Measurements from ENCODE around the gene SRRT.

SRRT gene, protein sequence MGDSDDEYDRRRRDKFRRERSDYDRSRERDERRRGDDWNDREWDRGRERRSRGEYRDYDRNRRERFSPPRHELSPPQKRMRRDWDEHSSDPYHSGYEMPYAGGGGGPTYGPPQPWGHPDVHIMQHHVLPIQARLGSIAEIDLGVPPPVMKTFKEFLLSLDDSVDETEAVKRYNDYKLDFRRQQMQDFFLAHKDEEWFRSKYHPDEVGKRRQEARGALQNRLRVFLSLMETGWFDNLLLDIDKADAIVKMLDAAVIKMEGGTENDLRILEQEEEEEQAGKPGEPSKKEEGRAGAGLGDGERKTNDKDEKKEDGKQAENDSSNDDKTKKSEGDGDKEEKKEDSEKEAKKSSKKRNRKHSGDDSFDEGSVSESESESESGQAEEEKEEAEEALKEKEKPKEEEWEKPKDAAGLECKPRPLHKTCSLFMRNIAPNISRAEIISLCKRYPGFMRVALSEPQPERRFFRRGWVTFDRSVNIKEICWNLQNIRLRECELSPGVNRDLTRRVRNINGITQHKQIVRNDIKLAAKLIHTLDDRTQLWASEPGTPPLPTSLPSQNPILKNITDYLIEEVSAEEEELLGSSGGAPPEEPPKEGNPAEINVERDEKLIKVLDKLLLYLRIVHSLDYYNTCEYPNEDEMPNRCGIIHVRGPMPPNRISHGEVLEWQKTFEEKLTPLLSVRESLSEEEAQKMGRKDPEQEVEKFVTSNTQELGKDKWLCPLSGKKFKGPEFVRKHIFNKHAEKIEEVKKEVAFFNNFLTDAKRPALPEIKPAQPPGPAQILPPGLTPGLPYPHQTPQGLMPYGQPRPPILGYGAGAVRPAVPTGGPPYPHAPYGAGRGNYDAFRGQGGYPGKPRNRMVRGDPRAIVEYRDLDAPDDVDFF

DNA sequence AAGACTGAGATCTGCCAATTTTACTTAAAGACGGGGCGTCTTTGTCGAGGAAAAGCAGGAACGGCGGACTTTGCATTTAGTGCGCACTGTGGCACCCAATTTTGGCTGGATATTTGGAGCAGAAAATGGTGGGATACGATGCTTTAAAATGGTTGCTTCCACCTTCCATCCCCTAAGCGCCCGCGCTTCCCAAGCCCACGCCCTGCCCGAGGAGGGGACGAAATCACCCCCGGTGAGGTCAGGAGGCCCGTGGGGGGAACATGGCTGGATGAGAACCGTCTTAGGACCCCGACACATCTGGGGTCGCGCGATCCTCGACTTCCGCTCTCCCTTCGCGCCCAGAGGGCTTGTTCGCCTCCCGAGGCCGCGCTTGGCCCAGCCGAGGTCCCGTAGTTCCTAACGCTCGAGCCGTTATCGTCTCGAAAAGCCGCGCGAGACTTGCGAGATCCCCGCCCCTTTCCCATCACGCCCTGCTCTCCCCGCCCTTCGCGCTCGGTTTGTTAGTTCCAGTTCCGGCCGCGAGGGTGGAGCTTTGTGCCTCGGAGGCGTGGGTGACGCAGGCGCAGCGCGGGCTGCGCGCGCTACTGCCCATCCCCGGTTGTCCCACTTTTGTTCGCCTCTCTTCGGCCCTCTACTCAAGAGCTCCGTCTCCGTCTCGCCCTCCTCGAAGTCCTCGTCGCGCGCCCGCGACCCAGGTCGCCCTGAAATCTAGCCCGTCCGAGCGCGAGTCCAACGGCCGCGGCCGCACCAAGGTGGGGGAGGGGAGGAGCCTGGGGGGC lies at the start of gene SRRT:
SRRT (plus strand) TSS at position 527 of the 779 bp plus-strand sequence. CDS start 488 bp downstream, outside the sequence.
- DNase-seq = peak; percentile 88

DNA sequence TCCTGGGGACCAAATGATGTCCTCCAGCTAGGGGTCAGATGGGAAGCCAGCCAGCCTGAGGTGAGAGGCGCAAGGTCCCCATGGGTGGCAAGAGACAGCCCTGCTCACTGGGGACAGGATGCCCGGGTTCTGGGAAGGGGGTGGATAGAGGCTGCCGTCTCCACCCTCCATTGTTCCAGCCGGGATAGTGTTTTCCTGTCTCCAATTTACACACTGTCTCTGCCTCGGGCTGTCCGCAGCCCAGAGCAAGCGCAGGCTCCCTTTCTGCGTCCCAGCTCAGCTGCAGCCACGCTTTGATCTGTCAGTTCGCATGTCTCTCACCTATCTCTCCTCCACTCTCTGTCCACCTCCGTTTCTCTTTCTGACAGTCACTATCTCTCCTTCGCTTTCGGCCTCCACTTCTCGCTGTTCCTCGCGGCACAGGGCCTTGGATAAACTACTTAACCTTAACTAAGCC lies 49.7 kb upstream of the SRRT start:
- no peak for DNase-seq

DNA sequence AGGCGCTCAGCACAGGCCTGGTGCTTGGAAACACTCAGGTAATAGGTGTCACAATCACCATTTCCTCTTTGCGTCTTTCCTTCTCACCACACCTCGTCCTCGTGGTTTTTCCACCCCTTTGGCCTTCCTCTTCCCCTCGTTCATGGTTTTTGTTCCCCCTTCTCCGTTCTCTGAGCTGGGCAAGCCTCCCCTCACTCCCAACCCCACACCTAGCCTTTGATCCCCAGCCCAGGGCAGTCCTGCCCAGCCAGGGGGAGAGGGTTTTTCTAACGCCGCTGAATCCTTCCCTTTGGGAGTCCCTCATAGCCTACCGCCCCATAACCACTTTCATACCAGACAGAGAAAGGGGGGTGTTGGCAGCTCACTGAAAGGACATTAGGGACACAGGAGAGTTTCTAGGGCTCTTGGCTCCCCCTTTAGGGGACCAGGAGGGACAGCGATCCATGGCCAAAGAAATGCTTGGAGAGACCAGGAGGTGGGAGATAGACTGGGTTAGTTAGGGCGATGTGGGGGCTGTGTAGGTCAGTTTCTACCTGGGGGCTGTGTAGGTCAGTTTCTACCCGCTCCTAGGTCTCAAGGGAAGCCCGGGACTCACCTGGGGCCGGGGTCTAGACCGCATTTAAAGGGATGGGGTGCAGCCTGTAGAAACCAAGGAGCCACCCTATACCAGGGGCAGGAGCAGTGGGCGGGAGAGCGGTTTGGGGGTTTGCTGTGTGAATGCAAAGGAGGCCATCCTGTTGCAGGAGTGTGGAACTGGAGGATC lies 49.0 kb upstream of the SRRT start:
- DNase-seq = no peak

DNA sequence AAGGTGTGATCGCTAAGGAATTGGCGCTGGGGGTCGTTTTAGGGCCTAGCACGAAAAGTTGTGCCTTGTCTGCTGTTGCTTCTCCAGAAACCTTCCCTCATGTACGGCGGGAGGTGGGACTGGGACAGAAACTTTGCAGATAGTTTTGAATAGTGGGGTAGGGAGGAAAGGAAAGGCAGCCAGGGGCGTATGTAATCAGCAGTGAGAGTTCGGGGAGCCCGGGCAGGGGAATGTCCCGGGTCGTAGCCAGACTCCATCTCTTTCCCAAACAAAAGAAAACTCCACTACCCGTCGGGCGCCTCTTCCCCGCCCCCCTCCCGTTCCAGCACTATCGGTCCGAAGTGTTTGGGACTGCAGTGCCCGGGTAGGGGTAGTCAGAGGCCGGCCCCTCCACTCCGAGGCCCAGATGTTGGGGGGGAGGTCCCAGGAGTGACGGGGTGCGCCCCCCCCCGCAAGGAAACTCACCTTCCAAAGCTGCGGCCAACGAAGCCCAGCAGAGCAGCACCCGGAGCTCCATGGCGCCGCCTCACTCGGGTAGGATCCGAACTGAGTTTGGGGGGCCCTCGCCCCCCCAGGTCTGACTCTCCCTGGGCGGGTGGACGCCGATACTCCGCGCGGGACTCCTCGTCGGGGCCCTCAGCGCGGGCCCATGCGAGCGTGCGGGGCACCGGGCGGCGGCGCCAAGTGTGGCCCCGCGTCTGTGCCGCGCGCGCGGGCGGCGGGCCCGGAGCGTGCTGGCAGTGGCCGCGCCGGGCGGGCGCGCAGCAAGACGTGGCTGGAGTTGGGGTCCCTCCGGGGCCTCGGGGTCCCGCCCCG lies 48.2 kb upstream of the SRRT start:
- no peak for DNase-seq

DNA sequence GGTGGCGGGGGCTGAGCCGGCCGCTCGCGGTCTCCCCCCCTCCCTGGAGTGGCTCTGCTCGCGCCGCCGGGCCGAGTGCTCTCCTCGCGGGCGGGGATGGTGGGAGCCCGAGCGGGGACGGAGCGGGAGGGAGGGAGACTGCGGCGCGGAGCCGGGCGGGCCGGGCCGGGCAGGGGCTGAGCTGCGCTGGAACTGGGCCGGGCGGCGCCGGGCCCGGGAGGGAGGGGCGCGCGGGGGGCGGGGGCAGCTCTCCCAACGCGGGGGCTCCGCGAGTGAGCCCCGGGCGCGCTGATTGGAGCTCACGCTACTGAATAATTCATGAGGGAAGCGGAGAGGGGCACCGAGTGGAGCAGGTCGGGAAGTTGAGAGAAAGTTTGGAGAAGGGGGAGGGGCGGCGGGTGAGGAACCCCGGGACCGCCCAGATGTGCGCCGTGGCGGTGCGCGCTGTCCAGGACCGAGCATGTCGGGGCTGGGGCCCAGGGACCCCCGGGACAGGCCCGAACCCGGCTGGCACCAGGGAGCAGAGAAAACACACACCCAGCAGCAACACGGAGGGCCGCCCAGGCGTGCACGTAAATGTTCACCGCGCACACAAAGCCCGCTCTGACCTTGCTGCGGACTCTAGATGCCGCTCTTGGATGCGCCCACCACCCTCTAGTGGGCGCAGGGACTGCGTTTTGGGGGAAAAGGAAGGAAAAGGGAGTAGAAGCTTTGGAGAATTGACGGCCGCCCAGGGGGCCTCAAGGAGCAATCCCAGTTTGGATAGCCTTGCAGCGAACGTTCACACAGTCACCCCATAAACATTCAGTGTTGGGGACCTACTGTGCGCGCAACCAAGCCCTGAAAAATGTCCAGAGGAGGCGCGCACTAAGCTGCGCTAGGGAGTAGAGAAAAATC lies 47.3 kb upstream of the SRRT start, which contains the start of gene EPHB4:
EPHB4 (minus strand) TSS at position 194 of the 897 bp plus-strand sequence. CDS start 493 bp downstream, outside the sequence.
- DNase-seq = peak; percentile 57

DNA sequence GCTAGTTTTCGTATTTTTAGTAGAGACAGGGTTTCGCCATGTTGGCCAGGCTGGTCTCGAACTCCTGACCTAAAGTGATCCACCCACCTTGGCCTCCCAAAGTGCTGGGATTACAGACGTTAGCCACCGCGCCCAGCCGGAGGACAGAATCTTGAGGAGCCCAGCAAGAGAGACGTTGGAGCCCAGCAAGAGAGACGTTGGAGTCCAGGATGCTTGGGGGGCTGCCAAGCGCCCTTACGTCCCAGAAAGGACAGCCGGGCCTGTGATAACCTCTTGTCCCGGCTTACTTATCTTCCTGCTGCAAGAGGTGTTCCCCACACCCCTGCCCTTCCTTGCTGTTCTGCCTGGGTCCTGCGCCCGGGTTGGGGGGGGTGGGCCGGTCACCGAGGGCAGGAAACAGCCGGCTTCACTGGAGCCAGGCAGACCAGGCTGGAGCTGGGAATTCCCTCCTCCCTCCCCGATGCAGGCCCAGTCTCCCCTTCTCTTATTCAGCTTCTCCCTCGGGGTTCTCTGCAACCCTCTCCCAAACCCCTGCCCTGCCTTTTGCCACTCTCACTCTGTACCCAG lies 45.7 kb upstream of the SRRT start:
- no peak for DNase-seq

DNA sequence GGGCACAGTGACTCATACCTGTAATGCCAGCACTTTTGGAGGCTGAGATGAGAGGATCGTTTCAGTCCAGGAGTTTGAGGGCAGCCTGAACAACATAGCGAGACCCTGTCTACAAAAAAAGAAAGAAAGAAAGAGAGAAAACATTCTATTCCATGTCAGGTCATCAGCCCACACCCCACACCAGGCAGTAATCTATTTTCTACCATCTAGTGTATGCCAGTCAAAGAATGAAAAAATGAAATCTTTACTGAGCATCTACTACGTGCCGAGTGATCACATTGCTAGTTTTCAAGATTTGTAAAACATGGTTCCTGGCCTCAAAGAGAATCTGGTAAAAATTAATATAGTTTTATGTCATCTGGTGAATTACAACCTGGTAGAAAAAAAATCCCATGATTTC lies 44.5 kb upstream of the SRRT start:
- no peak for DNase-seq

DNA sequence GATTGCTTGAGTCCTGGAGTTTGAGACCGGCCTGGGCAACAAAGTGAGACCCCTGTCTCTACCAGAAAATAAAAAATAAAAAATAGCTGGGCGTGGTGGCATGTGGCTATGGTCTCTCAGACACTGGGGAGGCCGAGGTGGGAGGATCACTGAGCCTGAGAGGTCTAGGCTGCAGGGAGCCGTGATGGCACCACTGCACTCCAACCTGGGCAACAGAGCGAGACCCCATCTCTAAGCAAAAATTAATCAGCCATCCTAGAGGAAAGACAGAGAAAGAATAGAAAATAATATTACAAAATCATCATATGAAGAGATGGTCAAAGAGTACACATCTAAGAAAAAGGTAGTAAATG lies 42.6 kb upstream of the SRRT start:
- no peak for DNase-seq

DNA sequence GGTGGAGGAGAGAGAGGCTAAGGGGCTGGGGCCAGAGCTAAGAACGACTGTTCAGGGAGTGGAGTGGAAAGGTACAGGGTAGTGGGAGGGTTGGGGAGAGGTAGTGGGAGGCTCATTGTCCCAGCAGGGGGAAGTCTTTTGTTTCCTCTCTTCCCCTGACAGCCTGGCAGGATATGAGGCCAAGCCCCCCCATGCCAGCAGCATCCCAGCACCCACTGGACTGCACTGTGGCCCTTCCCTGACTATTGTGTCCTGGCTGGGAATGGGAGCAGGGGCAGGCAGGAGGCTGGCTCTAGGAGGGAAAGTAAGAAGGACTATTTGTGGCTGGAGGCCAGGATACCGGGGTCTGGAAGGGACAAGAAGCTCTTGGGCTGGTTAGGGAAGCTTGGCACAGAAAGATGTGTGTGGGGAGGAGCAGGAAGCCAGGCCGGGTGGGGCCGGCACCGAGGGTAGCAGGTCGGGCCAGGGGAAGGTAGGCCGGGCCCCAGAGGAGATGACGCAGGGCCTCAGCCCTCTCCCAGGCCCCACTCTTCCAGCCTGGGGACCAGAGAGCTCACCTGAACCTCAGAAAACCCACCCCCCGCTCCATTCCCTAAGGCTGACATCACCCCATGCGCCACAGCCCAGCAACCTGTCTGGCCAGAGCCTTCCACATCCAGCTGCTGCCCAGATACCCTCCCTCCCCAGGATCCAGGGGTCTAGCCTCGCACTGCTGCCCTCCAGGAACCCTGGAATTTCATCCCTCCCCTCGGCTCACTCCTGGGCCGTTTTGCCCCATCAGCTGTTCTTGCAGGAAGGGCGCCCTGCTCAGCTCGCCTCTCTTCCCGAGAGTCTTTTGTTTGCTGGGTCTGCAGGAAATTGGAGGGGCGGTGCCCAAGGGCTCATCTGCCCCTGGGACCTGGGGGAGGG lies 38.7 kb upstream of the SRRT start:
- DNase-seq = no peak

DNA sequence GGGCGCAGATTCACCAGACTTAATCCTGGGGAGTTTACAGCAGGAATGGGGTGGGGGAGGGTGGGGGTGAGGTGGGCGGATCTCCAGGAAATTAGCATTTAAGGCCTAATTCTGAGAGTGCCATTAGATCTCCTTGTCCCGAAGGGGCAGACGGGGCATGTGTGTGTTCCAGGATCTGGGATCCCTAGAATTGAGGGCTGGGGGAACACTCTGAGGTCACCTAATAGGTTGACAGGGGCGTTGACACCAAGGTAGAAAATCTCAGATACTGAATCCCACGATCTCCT lies 38.1 kb upstream of the SRRT start:
- DNase-seq = no peak

DNA sequence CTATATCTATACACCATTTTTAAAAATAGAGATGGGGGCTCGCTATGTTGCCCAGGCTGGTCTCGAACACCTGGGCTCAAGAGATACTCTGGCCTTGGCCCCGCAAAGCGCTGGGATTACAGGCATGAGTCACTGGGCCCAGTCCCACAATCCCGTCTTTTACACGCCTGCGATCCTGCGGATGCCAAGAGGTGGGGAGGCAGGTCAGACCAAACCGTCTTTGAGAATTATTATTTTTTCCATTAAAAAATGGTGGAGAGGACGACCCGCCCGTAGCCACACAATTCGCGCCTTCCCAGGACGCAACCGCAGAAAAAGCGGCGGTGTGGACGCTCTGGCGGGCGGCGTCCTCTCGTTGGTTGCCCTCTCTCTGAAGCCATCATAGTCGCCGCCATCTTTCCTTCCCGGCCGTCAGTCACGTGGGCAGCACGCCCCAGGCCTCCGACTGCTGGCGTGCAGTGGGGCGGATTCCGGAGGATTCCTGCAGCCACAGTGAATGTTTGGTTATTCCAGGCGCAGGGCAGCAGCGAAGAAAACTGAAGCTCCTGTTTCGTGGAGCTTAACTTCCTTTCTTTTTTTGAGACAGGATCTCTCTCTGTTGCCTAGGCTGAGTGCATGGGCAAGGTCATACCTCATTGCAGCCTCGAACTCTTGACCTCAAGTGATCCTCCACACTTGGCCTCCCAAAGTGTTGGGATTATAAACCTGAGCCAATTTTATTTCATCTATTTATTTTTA lies 37.6 kb upstream of the SRRT start:
- peak; percentile 62 for DNase-seq

DNA sequence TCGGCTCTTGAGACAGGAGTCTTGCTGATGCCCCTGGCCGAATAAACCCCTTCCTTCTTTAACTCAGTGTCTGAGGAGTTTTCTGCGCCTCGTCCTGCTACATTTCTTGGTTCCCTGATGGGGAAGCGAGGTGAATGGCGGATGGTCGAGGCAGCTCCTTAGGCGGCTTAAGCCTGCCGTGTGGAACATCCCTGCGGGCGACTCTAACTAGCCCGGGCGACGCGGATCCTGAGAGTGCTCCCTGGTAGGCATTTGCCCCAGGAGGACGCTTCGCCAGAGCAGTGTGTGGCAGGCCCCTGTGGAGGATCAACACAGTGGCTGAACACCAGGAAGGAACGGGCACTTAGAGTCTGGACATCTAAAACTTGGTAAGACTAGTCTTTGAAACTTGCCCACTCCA lies 35.5 kb upstream of the SRRT start:
- DNase-seq = no peak

DNA sequence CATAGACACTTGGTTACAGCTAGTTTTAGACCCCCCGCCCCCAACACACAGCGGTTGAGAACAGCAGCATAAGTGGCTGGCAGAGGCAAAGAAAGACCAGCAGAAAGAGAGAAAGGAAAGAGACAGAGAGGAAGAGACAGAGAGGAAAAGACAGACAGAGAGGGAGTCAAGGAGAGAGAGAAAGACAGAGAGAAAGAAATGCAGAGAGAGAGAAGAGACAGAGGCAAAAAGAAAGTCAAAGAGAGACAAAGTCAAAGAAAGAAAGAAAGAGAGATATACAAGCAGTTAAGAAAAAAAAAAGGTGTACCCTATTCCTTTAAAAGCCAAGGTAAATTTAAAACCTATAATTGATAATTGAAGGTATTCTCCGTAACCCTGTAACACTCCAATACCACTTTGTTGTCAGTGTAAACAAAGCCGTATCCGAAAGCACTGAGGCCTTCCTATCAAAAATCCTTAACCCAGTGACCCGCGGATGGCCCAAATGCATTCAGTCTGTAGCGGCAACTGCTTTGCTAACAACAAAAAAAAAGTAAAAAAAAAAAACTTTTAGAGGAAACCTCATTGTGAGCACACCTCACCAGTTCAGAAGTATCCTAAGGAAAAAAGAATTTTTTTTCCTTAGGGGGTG lies 34.3 kb upstream of the SRRT start:
- no peak for DNase-seq

DNA sequence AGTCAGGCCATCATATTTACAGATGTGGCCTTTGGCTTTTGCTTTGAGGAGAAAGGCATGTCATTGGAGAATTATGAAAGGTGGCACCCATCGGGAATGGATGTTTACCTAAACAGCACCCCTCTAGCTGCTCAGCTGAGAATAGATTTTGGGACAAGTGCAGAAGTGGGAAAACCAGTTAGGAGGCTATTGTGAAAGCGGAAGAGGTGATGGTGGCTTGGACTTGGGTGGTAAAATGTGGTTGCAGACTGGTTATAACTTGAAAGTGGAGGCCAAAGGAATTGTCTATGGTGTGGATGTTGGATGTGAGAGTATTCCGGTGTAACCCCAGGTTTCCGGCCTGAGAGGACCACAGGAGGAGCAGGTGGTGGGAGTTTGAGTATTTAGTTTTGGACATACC lies 27.5 kb upstream of the SRRT start:
- no peak for DNase-seq

DNA sequence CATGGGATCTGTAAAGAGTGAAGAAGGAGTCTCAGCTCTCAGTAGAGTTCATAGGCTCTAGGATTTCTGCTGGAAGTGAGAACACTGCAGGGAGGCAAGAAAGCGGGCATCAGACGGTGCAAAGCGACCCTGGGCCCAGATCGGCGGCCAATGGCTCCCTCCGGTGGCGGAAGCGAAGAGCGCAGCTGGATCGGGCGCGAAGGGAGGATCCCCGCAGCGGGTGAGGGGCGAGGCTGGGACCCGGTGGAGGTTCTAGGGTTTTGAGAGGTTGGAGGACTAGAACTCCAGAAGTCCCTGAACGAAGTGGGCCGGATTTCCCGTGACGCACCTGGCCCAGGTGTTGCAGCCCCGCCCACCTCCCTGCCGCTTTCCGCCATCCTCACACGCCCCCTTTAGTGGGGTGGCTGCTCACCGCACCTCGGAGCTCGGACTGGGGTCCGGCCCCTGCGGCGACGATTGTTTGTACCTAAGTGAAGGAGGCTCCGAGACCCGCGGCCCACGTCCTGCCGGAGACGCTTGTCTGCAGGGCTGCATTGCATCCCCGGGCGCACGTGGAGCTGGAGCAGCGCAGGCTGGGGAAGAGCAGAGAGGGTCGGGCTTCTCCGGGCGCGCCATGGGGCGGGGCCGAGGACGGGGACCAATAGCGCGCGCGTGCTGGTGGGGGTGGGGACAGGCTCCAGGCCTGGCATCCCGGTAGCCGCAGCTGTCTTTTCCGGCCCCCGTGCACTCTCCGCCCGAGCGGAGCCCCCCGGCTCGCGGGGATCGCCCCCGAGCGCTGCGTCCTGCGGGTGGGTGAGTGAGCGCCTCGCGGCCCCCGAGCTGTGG lies 22.6 kb upstream of the SRRT start, which contains the start of gene SLC12A9:
SLC12A9 (plus strand) TSS at position 666 of the 825 bp plus-strand sequence. CDS start 1,485 bp downstream, outside the sequence.
- peak; percentile 60 for DNase-seq

DNA sequence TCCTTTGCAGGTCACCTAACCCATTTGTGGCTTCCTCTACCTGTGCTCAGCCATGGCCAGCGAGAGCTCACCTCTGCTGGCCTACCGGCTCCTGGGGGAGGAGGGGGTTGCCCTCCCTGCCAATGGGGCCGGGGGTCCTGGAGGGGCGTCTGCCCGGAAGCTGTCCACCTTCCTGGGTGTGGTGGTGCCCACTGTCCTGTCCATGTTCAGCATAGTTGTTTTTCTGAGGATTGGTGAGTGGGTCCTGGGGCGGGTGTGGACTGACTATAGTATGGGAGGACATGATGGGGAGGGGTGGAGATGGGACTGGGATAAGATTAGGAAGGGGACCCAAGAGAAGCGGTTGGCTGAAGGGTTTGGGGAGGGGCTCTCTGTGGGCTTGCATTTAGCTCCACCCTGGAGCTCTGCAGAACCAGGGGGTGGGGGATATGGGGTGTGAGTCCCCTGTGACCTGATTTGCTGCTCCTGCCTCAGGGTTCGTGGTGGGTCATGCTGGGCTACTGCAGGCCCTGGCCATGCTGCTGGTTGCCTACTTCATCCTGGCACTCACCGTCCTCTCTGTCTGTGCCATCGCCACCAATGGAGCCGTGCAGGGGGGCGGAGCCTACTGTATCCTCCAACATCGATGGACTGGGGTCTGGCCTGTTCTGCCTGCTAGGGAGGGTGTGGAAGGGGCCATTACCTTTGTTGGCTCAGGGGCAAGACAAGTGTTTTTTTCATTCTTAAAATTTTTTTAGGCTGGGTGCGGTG lies 20.6 kb upstream of the SRRT start:
- no peak for DNase-seq
